ENCODE data around the gene AFF3. TPM values are rescaled to one million over a fixed set of nuclear protein-coding genes. Genes with fewer than 3 reads are reported as not detected.

AFF3 gene
- total RNA-seq, 1 donor from 2014 or later: 12.2 TPM

DNA sequence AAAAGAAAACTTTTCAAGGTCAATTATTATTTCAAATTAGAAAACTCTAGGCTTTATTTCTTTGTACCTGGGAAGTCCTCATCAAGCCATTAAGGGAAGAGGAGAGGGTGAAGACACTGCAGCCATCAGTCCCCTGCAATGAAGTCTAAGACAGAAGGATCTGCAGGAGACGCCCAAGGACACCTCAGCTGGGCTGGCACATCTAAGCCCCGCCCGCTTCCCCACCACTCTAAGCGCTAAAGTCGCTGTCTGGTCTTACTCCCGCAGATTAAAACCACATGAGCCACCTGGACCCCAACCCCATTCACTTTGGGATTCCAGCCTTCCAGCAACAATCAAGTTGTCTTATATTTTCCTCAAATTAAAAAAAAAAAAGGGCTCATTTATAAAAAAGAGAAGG, 104.4 kb downstream of the AFF3 start:
- H3K27me3 Mint-ChIP-seq (ENCODE audit: unreplicated experiment): no peaks in the 10 kb centered on the region
- H3K27ac Mint-ChIP-seq (ENCODE audit: unreplicated experiment): no peak overlapping the region
- TF ChIP-seq, protein P1, sequence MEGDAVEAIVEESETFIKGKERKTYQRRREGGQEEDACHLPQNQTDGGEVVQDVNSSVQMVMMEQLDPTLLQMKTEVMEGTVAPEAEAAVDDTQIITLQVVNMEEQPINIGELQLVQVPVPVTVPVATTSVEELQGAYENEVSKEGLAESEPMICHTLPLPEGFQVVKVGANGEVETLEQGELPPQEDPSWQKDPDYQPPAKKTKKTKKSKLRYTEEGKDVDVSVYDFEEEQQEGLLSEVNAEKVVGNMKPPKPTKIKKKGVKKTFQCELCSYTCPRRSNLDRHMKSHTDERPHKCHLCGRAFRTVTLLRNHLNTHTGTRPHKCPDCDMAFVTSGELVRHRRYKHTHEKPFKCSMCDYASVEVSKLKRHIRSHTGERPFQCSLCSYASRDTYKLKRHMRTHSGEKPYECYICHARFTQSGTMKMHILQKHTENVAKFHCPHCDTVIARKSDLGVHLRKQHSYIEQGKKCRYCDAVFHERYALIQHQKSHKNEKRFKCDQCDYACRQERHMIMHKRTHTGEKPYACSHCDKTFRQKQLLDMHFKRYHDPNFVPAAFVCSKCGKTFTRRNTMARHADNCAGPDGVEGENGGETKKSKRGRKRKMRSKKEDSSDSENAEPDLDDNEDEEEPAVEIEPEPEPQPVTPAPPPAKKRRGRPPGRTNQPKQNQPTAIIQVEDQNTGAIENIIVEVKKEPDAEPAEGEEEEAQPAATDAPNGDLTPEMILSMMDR (IDR thresholded peaks at IDR 0.05; ENCODE audit: unreplicated experiment): no peak
- no peak overlapping the region for H3K4me3 Mint-ChIP-seq (ENCODE audit: unreplicated experiment)
- no peaks in the 10 kb centered on the region for H3K4me1 Mint-ChIP-seq (ENCODE audit: unreplicated experiment)
- DNase-seq (ENCODE audit: low spot score): no peak
- H3K36me3 Mint-ChIP-seq (ENCODE audit: low read depth, unreplicated experiment): no peaks in the 10 kb centered on the region
- no peaks in the 10 kb centered on the region for H3K9me3 Mint-ChIP-seq (ENCODE audit: unreplicated experiment)

DNA sequence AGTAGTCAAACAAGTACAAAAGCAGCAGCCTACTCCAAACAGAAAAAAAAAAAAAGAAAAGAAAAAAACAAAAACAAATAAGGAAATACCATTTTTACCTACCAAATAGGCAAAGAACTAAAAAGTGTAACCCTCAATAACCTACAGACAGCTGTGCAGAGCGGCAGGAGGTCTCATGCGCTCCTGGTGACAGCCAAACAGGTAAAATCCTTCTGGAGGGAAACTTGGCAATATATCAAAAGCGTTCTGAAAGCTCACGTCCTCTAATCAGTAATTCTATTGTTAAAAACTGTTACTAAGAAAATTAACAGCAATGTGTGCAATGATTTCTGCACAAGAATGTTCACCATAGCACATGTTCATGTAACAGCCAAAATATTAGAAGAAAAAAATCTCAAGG, 105.6 kb downstream of the AFF3 start:
- TF ChIP-seq, protein P1 (IDR thresholded peaks at IDR 0.05; ENCODE audit: unreplicated experiment): no peak
- Mint-ChIP-seq H3K36me3 (ENCODE audit: low read depth, unreplicated experiment) (no peaks in the 10 kb centered on the region), H3K4me3 (ENCODE audit: unreplicated experiment) (no peak overlapping the region), H3K27me3 (ENCODE audit: unreplicated experiment) (no peaks in the 10 kb centered on the region), H3K4me1 (ENCODE audit: unreplicated experiment) (no peaks in the 10 kb centered on the region), H3K9me3 (ENCODE audit: unreplicated experiment) (no peaks in the 10 kb centered on the region), H3K27ac (ENCODE audit: unreplicated experiment) (no peak overlapping the region)
- no peak for DNase-seq (ENCODE audit: low spot score)

DNA sequence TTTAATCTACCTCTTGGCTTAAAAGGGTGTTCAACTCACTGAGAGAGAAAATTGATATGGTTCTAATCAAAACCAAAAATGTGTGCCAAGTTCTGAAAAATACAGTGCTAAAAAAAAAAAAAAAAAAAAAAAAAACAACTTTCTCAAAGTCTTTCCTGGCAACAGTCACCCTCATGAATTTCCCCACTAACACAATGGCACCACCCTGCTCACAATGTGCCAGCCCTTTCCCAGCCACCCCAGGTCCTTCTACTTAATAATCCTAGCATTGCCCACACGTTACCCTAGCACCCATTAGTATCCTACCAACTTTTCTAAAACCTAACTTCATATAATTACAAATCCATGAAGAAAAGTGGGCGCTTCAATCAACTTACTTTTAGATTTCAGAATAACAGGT, 106.4 kb downstream of the AFF3 start:
- no peak overlapping the region for H3K27ac Mint-ChIP-seq (ENCODE audit: unreplicated experiment)
- no peaks in the 10 kb centered on the region for H3K27me3 Mint-ChIP-seq (ENCODE audit: unreplicated experiment)

DNA sequence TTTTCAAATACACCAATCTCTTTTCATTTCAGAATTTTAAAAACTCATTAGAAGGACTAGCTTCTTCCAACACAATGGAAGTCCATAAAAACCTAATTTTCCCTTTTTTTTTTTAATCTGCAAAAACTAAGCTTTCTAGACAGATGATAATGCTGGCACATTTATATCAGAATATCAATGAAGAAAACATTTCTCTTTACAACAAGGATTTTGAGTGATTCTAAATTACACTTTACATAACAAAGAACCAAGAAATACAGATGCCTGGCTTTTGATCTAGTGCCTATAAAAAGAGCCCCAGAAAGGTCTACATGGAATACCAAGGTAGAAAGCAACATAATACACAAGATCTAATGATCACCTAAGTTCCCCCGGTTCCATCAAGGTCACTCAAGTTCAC, 108.0 kb downstream of the AFF3 start:
- H3K4me1 Mint-ChIP-seq (ENCODE audit: unreplicated experiment): no peaks in the 10 kb centered on the region
- no peaks in the 10 kb centered on the region for H3K36me3 Mint-ChIP-seq (ENCODE audit: low read depth, unreplicated experiment)
- H3K4me3 Mint-ChIP-seq (ENCODE audit: unreplicated experiment): no peak overlapping the region
- DNase-seq (ENCODE audit: low spot score): no peak
- H3K9me3 Mint-ChIP-seq (ENCODE audit: unreplicated experiment): no peaks in the 10 kb centered on the region
- H3K27me3 Mint-ChIP-seq (ENCODE audit: unreplicated experiment): no peaks in the 10 kb centered on the region
- no peak overlapping the region for H3K27ac Mint-ChIP-seq (ENCODE audit: unreplicated experiment)
- TF ChIP-seq, protein P1 (IDR thresholded peaks at IDR 0.05; ENCODE audit: unreplicated experiment): no peak

More for the DNA sequence above, 106.4 kb downstream of the AFF3 start:
- Mint-ChIP-seq H3K36me3 (ENCODE audit: low read depth, unreplicated experiment) (no peaks in the 10 kb centered on the region), H3K4me1 (ENCODE audit: unreplicated experiment) (no peaks in the 10 kb centered on the region), H3K9me3 (ENCODE audit: unreplicated experiment) (no peaks in the 10 kb centered on the region), H3K4me3 (ENCODE audit: unreplicated experiment) (no peak overlapping the region)
- DNase-seq (ENCODE audit: low spot score): no peak
- TF ChIP-seq, protein P1 (IDR thresholded peaks at IDR 0.05; ENCODE audit: unreplicated experiment): no peak

DNA sequence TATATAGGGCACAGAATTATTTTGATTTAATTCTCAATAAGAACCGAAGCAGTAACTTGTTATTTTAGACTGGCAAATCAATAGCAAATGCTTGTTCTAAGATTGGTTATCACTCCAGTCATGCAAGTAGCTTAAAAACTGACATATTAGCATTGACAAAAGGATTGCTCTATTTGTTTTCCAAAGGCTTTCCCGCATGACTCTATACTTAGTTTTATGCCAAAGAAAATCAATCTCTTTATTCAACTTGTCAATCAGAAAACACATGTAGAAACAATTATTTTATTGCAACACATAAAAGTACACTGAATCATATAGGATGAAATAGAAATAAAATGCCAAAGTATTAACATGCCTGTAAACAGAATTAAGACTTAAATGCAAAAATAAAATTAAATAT, 108.4 kb downstream of the AFF3 start:
- no peak overlapping the region for H3K27ac Mint-ChIP-seq (ENCODE audit: unreplicated experiment)
- H3K36me3 Mint-ChIP-seq (ENCODE audit: low read depth, unreplicated experiment): no peaks in the 10 kb centered on the region
- TF ChIP-seq, protein P1 (IDR thresholded peaks at IDR 0.05; ENCODE audit: unreplicated experiment): no peak
- no peak for DNase-seq (ENCODE audit: low spot score)
- H3K9me3 Mint-ChIP-seq (ENCODE audit: unreplicated experiment): no peaks in the 10 kb centered on the region
- H3K4me1 Mint-ChIP-seq (ENCODE audit: unreplicated experiment): no peaks in the 10 kb centered on the region
- H3K4me3 Mint-ChIP-seq (ENCODE audit: unreplicated experiment): no peak overlapping the region
- no peaks in the 10 kb centered on the region for H3K27me3 Mint-ChIP-seq (ENCODE audit: unreplicated experiment)
